ENCODE measurements around the gene CDKL5.

GRCh38 chrX:18534949-18535348 lies 109.5 kb downstream of the CDKL5 start:
- TF ChIP-seq POLR2AphosphoS5 (IDR thresholded peaks at IDR 0.05; ENCODE audit: borderline replicate concordance, low read depth, low read length) (no peak), EZH2 (IDR thresholded peaks at IDR 0.05) (no peak)

All from SK-N-MC (cell line).